Stomach (tissue), 9 donors: ENCODE results near the gene ARL1. TPM values are rescaled to one million over a fixed set of nuclear protein-coding genes. Genes with fewer than 3 reads are reported as not detected.
A peak's percentile ranks its signal among the peaks of the same experiment; 100 is the strongest.
"Not testable (repeated sequence)": the region's sequence is repeated elsewhere in the genome, so short reads cannot be mapped to it uniquely, and the experiment has no call there.

Experiments
- DNase-seq, 2 donors: peaks; one replicate each; pipeline versions ENCODE4 v3.0.0 to v3.0.0-alpha.2; 2013 to 2019
- H3K27ac ChIP-seq, 5 donors: fragments of 200-600 bp in 4 of 5; sonication (generic) in 4 of 5; one replicate each; pipeline ENCODE4 v1.5.1; 2013 to 2019; ENCODE audit warnings: mild to moderate bottlenecking in 1 of 5, moderate library complexity in 1 of 5
- H3K27me3 ChIP-seq, 3 donors: fragments of 200-600 bp; sonication (generic); one replicate each; pipeline ENCODE4 v1.5.1; 2017 to 2019; ENCODE audit warnings: mixed run types in 1 of 3
- H3K36me3 ChIP-seq, 4 donors: fragments of 200-600 bp; sonication (generic); 1 replicate in 3 of 4; 2 replicates in 1 of 4; pipeline ENCODE4 v1.5.1; 2016 to 2019
- H3K4me1 ChIP-seq, 4 donors: fragments of 200-600 bp; sonication (generic); one replicate each; pipeline ENCODE4 v1.5.1; 2016 to 2019
- H3K4me3 ChIP-seq, 4 donors: fragments of 200-600 bp; sonication (generic) in 3 of 4; one replicate each; pipeline ENCODE4 v1.5.1; 2016 to 2019; ENCODE audit warnings: mild to moderate bottlenecking in 1 of 4
- H3K9me3 ChIP-seq, 4 donors: fragments of 200-600 bp; sonication (generic); one replicate each; pipeline ENCODE4 v1.5.1; 2016 to 2019
- CTCF ChIP-seq, 7 experiments: fragments of 450-650 bp in 4 of 7; fragments of 200-600 bp in 3 of 7; sonication (generic) in 3 of 7; IDR thresholded peaks; one replicate each; pipeline ENCODE4 v1.5.1; 2016 to 2019; ENCODE audit warnings: antibody characterized with exemption in 7 of 7, control low read depth in 2 of 7, mild to moderate bottlenecking in 1 of 7
- EP300 ChIP-seq: sonication (generic); formaldehyde crosslinking; IDR thresholded peaks from one replicate; pipeline ENCODE4 v1.6.1; 2017; ENCODE audit warnings: antibody characterized with exemption
- POLR2A ChIP-seq, 4 donors: fragments of 450-650 bp; IDR thresholded peaks; one replicate each; pipeline ENCODE4 v1.6.1; 2016; ENCODE audit warnings: antibody characterized with exemption in 4 of 4, control low read depth in 2 of 4, mild to moderate bottlenecking in 1 of 4, moderate library complexity in 1 of 4
- POLR2AphosphoS5 ChIP-seq, 3 donors: sonication (generic); formaldehyde crosslinking; IDR thresholded peaks; one replicate each; pipeline ENCODE4 v1.6.1; 2016; ENCODE audit warnings: antibody characterized with exemption in 3 of 3
- WGBS, 5 donors: extraction: QIAGEN DNeasy Blood & Tissue Kit in 3 of 5; methylation state at CpG; one replicate each; pipeline versions ENCODE4 v1.1.5 to v1.1.7; 2013 to 2018; 5-methylcytosine and 5-hydroxymethylcytosine counted together
- intact Hi-C: fragments of 100-400 bp; cut with DNase I; formaldehyde crosslinking; loops from one replicate; pipeline ENCODE4 v1.15.1; 2023; ENCODE audit warnings: low total_unique reads
- polyA plus RNA-seq, 3 donors: library from polyadenylated mRNA; stranded (reverse); fragments of 200-250 nt; gene quantifications; one replicate each; pipeline ENCODE4 v1.2.3, GENCODE V29; 2013
- total RNA-seq, 5 donors: library from RNA; depleted of rRNA; stranded (reverse); fragments of >200 nt; gene quantifications; one replicate each; pipeline versions ENCODE4 v1.1.0 to v1.2.3, GENCODE V29; 2014 to 2016
- donor health status: healthy with polysubstance abuse.
- donor health status: Bipolar disorder and iron deficiency.
- donor health status: healthy.

The ARL1 gene
- total and polyA plus RNA-seq, 8 donors: 9.4 to 131 (median 28.9) TPM

GRCh38 chr12:101414533-101415119, 7.1 kb upstream of the ARL1 start:
- DNase-seq: peak in 1 of 2 donors; percentile 76
- H3K36me3 ChIP-seq: no peaks in the 10 kb centered on the region
- no peaks in the 10 kb centered on the region for H3K9me3 ChIP-seq
- intact Hi-C loops: no loop called here
- H3K27ac ChIP-seq: no peak overlapping the region
- 0 to 5% (median 1%) methylated on average over 2 of the region's 2 CpGs for WGBS, 5 donors
- H3K4me3 ChIP-seq: no peak overlapping the region
- H3K27me3 ChIP-seq: no peaks in the 10 kb centered on the region
- TF ChIP-seq POLR2A (IDR thresholded peaks at IDR 0.05) (no peak), EP300 (no peak), CTCF (IDR thresholded peaks at IDR 0.05) (peak in 4 of 7 experiments; percentile 9 to 55 (median 47)), POLR2AphosphoS5 (IDR thresholded peaks at IDR 0.05) (peak in 1 of 3 donors; percentile 25)
- H3K4me1 ChIP-seq: peaks cover 0 to under 1% (median 0%) of the 10 kb centered on the region in 4 donors

- H3K27me3 ChIP-seq, H3K4me3 ChIP-seq, H3K27ac ChIP-seq, intact Hi-C loops, DNase-seq, H3K9me3 ChIP-seq, H3K36me3 ChIP-seq: not testable (repeated sequence)
- 72 to 85% (median 73%) methylated on average over 8 of the region's 8 CpGs for WGBS, 5 donors
- H3K4me1 ChIP-seq: peaks cover 10 to 31% (median 22%) of the 10 kb centered on the region in 4 donors
These were observed 2.6 kb upstream of the ARL1 start for GRCh38 chr12:101410169-101410568.

GRCh38 chr12:101407049-101407435, 530 bp downstream of the ARL1 start:
- peaks cover 10 to 48% (median 27%) of the 10 kb centered on the region in 4 donors for H3K4me1 ChIP-seq
- DNase-seq: no peak
- H3K36me3 ChIP-seq: peaks cover 0 to 15% (median 8%) of the 10 kb centered on the region in 4 donors
- H3K27ac ChIP-seq: peak overlapping the region; percentile 75 to 95 (median 93)
- WGBS, 5 donors: 0 to 1% (median 0%) methylated on average over 17 to 18 of the region's 18 CpGs
- H3K4me3 ChIP-seq: peak overlapping the region; percentile 57 to 89 (median 84)
- H3K9me3 ChIP-seq: no peaks in the 10 kb centered on the region
- intact Hi-C loops: no loop called here
- TF ChIP-seq POLR2A (IDR thresholded peaks at IDR 0.05): no peak
- no peak for TF ChIP-seq POLR2AphosphoS5 (IDR thresholded peaks at IDR 0.05)
- TF ChIP-seq EP300: no peak
- no peak for TF ChIP-seq CTCF (IDR thresholded peaks at IDR 0.05)
- no peaks in the 10 kb centered on the region for H3K27me3 ChIP-seq

GRCh38 chr12:101391181-101391580, 16.4 kb downstream of the ARL1 start:
- H3K27me3 ChIP-seq, H3K4me3 ChIP-seq, H3K27ac ChIP-seq, intact Hi-C loops, H3K4me1 ChIP-seq, H3K9me3 ChIP-seq, DNase-seq: not testable (repeated sequence)
- WGBS, 5 donors: 70 to 97% (median 73%) methylated on average over 3 of the region's 3 CpGs
- H3K36me3 ChIP-seq: peaks cover 9 to 67% (median 66%) of the 10 kb centered on the region in 4 donors

GRCh38 chr12:101379149-101379548, 28.4 kb downstream of the ARL1 start:
- H3K27ac ChIP-seq: no peak overlapping the region
- peak in 1 of 2 donors; percentile 1 for DNase-seq
- H3K27me3 ChIP-seq: no peaks in the 10 kb centered on the region
- TF ChIP-seq POLR2AphosphoS5 (IDR thresholded peaks at IDR 0.05) (no peak), POLR2A (IDR thresholded peaks at IDR 0.05) (no peak), CTCF (IDR thresholded peaks at IDR 0.05) (no peak), EP300 (no peak)
- H3K36me3 ChIP-seq: peaks cover 34 to 100% (median 99%) of the 10 kb centered on the region in 4 donors
- H3K4me1 ChIP-seq: no peaks in the 10 kb centered on the region
- H3K9me3 ChIP-seq: no peaks in the 10 kb centered on the region
- no peak overlapping the region for H3K4me3 ChIP-seq
- intact Hi-C loops: no loop called here
